ENCODE results near the gene HEXB. TPM values are rescaled to one million over a fixed set of nuclear protein-coding genes. Genes with fewer than 3 reads are reported as not detected.
A peak's percentile ranks its signal among the peaks of the same experiment; 100 is the strongest.

Gene HEXB
- total RNA-seq, 1 donor from 2014 or later, result 58.3 TPM

- H3K9me3 Mint-ChIP-seq, result no peaks in the 10 kb centered on the region
- no peaks in the 10 kb centered on the region for H3K36me3 Mint-ChIP-seq
- DNase-seq (ENCODE audit: low spot score in 2 of 2, unreplicated experiment in 2 of 2), result no peak
- H3K27me3 Mint-ChIP-seq (ENCODE audit: low read depth), result no peaks in the 10 kb centered on the region
- TF ChIP-seq CTCF (IDR thresholded peaks at IDR 0.05; ENCODE audit: unreplicated experiment), result no peak
- no peak overlapping the region for H3K4me3 Mint-ChIP-seq
- H3K4me1 Mint-ChIP-seq, result peaks cover 57% of the 10 kb centered on the region
- H3K27ac Mint-ChIP-seq, result peak overlapping the region; percentile 75
These were observed 41.9 kb upstream of the HEXB start for GRCh38 chr5:74643111-74643562.

DNA sequence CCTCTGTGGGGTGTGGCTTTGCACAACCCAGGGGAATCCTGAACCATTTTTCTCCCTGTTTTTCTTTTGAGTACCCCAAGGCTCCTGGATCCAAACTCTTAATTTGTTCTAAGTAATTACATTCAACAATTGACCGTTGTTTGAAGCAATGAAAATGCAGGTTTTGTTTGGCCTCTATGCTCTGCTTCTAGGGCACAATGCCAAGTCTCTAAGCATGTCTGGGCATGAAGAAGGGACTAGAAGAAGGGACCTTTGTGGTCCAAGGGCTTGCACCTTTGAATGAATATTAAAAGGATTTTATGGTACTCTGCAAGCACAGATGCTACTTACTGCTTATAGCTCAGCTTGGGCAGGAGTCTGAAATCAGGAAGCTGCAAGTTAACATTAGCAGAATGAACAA lies 37.9 kb upstream of the HEXB start:
- H3K9me3 Mint-ChIP-seq, result no peaks in the 10 kb centered on the region
- no peaks in the 10 kb centered on the region for H3K36me3 Mint-ChIP-seq
- DNase-seq (ENCODE audit: low spot score in 2 of 2, unreplicated experiment in 2 of 2), result no peak
- H3K4me3 Mint-ChIP-seq, result no peak overlapping the region
- TF ChIP-seq CTCF (IDR thresholded peaks at IDR 0.05; ENCODE audit: unreplicated experiment), result no peak
- H3K27me3 Mint-ChIP-seq (ENCODE audit: low read depth), result no peaks in the 10 kb centered on the region
- H3K27ac Mint-ChIP-seq, result no peak overlapping the region
- peaks cover 68% of the 10 kb centered on the region for H3K4me1 Mint-ChIP-seq

DNA sequence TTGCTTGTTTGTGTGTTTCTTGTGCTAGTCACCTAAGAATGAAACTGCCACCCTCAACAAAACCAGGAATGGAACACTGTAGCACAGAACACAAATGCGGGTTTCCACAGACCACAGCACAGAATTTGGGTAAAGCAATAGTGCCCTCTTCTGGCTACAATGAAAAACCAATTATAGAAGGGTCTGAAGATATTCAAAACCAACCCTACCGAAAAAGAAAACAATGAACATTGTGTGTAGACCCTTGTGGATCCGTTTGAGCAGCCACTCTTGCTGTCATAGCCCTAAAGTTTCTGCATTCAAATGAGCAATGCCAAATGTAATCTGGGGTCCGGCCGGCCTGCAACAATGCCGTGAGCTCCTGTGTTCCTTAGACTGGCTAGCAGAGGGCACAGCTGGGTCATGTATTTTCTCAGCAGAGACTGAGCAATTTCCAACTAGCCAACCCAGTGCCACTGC lies 36.2 kb upstream of the HEXB start:
- peak; percentile 73 for TF ChIP-seq CTCF (IDR thresholded peaks at IDR 0.05; ENCODE audit: unreplicated experiment)
- Mint-ChIP-seq H3K4me1 (peaks cover 59% of the 10 kb centered on the region), H3K9me3 (no peaks in the 10 kb centered on the region), H3K4me3 (no peak overlapping the region), H3K36me3 (no peaks in the 10 kb centered on the region), H3K27me3 (ENCODE audit: low read depth) (no peaks in the 10 kb centered on the region), H3K27ac (no peak overlapping the region)
- DNase-seq (ENCODE audit: low spot score in 2 of 2, unreplicated experiment in 2 of 2), result no peak

DNA sequence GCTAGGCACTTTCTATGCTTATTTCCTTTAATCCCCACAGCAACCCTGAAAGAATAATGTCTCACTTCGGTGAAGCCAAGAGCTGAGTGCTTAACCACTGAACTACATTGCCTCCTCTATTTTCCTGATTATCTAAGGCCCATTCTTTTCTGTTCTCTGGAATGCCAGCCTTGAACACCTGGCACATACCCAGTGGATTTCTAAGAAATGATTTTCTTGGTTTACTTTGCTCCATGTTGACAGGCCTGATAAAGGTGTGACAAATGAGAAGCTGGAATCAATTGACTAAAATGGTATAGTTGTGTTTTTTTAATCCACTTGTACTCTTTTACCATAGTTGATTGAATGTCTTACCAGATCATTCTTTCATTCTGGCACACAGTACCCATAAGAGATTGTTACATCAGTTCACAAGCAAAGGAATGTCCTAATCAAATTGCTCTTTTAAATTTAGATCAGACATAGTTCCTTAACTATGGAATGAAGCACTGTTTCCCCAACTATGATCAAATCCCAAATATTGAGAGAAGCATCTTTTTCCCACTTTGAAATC lies 35.5 kb upstream of the HEXB start:
- TF ChIP-seq CTCF (IDR thresholded peaks at IDR 0.05; ENCODE audit: unreplicated experiment), result no peak
- Mint-ChIP-seq H3K4me3 (no peak overlapping the region), H3K36me3 (no peaks in the 10 kb centered on the region), H3K27me3 (ENCODE audit: low read depth) (no peaks in the 10 kb centered on the region), H3K27ac (no peak overlapping the region), H3K9me3 (no peaks in the 10 kb centered on the region), H3K4me1 (peaks cover 63% of the 10 kb centered on the region)
- DNase-seq (ENCODE audit: low spot score in 2 of 2, unreplicated experiment in 2 of 2), result no peak

DNA sequence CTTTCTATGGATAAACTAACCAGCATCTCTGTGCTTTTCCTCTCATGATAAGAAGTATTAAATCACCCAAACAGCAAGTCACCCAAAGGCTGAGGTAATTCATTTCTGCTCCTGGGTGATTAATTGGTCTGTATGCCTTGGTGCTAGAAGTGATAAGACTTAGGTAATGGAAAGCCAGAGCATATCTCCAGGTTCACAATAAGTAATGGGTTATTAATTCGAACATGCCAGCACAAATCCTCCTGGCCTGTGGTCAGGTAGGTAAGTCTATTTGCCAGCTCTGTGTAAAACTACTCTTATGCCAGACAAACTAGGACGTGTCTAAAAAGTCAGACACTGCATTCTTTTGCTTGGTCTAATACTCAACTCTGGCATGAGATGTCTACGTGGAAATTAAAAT lies 33.3 kb upstream of the HEXB start:
- Mint-ChIP-seq H3K4me3 (no peak overlapping the region), H3K9me3 (no peaks in the 10 kb centered on the region), H3K27ac (no peak overlapping the region), H3K36me3 (no peaks in the 10 kb centered on the region), H3K4me1 (peaks cover 58% of the 10 kb centered on the region), H3K27me3 (ENCODE audit: low read depth) (no peaks in the 10 kb centered on the region)
- TF ChIP-seq CTCF (IDR thresholded peaks at IDR 0.05; ENCODE audit: unreplicated experiment), result no peak
- DNase-seq (ENCODE audit: low spot score in 2 of 2, unreplicated experiment in 2 of 2), result no peak

DNA sequence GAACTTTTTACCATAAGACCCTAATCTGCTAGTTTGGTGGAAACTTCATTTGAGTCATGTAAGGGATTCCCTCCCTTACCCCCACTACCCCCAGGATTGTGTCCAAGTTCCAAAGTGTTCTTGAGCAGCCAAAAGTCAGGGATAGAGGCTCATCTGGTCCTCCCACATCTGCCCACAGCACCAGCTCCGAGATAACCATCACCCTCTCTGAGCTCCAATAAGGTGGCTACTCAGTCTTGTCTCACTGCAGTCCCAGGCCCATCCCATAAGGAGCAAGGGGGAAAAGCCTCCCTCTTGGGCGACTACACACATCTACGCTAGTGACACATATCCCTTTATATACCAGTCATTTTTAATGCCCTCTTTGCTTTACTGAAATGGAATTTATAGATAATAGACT lies 32.5 kb upstream of the HEXB start:
- no peak for DNase-seq (ENCODE audit: low spot score in 2 of 2, unreplicated experiment in 2 of 2)
- H3K36me3 Mint-ChIP-seq, result no peaks in the 10 kb centered on the region
- peaks cover 54% of the 10 kb centered on the region for H3K4me1 Mint-ChIP-seq
- no peaks in the 10 kb centered on the region for H3K9me3 Mint-ChIP-seq
- no peak for TF ChIP-seq CTCF (IDR thresholded peaks at IDR 0.05; ENCODE audit: unreplicated experiment)
- H3K4me3 Mint-ChIP-seq, result no peak overlapping the region
- H3K27ac Mint-ChIP-seq, result no peak overlapping the region
- H3K27me3 Mint-ChIP-seq (ENCODE audit: low read depth), result no peaks in the 10 kb centered on the region

Data from mesothelial cell of epicardium (in vitro differentiated cells).